ENCODE results near the gene EPC1. TPM values are rescaled to one million over a fixed set of nuclear protein-coding genes. Genes with fewer than 3 reads are reported as not detected.
"Not testable (repeated sequence)": the region's sequence is repeated elsewhere in the genome, so short reads cannot be mapped to it uniquely, and the experiment has no call there.

Gene EPC1
- total RNA-seq, 2 donors from 2014 or later, result 30.5 to 34.0 TPM

DNA sequence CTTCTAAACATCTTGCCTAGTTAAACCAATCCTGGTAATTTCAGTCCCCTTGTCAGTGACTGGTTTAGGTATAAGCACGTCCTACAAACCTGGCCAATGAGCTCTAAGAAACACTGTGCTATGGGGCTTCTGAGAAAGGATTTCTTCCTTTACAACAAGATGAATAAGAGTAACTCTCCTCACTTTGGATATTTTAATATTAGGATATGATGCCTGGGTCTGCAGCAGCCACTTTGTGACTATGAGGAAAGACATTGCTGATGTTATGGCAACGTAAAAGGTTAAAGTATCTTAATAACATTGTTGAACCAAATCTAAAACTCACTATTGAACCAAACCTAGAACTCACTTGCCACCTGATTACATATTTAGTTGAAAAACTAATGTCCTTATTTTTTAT lies 26.5 kb upstream of the EPC1 start:
- no peak for DNase-seq (ENCODE audit: low spot score)
- intact Hi-C loops (cut with DNase I), result no loop called here

DNA sequence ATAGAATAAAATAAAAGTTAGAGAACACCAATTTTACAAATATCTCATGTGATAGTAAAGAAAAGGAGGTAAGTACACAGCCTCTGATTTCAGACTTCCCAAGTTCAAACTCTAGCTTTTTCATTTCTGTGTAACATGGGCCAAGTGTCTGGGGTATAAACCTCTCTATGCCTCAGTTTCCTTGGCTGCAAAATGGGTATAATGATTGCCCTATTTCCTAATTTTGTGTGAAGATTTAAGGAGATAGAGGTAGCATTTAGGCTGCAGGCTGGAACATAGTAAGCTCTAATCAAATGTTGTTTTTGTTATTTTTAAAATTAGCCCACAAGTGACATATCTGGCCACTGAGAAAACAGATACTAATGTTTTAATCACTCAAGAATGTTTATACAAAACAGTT lies 26.1 kb upstream of the EPC1 start:
- intact Hi-C loops (cut with DNase I), result no loop called here
- no peak for DNase-seq (ENCODE audit: low spot score)

DNA sequence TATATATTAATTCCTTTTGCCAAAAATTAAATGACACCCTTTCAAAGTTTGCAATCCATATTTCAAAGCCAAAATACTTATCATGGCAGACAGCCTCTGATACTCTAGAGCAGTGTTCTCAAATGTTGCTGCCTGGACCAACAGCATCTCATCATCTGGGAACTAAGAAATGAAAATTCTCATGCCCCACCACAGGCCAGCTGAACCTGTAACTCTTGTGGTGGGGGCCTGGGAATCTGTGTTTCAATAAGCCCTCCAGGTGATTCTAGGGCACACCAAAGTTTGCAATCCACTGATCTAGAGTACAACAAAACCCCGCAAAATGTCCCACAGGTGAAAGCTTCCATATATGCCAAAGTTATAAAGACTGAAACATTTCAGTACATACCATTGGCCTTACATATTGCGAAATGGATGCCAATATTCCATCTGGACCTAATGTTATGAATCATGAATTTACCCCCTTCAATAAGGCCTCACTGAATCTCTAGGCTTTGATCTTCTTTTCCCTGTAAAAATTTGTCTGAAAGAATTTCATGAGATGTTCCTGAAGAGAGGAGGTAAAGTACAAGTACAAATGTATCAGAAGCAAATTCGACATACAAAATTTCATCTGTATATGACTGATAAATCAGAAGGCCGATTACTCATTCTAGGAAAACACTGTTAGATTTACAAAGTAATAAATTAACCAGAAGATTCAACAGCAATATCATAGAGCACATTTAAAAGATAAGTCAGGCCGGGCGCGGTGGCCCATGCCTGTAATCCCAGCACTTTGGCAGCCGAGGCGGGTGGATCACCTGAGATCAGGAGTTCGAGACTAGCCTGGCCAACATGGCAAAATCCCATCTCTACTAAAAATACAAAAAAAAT lies 25.3 kb upstream of the EPC1 start:
- intact Hi-C loops (cut with DNase I), result no loop called here
- DNase-seq (ENCODE audit: low spot score), result no peak

DNA sequence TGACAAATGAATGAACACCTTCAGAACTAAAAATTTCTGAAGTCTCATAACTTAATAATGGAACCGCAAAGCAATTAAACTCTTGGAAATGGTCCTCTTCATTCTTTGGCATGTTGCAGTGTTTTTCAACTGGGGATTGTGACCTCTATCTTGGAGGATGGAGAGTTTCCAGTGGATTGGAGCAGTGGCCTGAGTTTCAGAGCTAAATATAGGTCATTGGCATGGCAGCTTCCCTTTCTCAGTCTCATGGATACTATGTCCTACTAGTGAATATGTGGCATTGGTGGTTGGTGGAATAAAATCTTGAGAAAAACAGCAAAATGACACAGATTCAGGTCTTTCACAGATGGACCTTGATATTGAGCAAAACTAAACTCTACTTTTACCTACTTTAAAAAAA lies 24.1 kb upstream of the EPC1 start:
- no peak for DNase-seq (ENCODE audit: low spot score)
- intact Hi-C loops (cut with DNase I), result no loop called here

DNA sequence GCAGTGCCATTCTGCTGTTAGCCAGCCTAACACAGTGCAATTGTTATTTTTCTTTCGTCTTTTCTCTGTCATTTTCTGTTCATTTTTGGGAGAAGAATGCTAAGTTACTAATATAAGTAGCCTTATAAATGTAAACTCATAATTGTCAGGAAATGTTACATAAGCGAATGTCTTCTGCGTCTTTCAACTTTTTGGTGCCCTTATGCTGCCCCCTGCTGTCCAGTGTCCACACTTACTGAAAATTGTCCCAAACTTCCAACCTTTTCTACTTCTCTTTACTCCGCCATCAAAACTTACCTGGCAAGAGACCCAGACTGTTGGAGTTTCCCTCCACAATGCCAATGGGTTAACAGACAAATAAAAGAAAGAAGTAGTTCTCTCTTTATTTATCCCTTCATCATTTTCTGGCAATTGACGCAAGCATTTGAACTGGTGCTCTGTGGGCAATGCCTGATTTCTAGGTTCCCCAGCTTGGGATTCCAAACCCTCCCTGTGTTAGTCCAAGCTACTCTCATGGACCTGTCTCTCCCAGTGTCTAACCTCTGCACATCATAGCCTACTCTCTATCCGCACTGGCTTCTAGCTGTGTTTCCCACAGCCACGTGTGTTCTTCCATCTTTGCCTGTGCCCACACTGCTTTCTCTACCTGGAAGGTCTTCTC lies 21.0 kb upstream of the EPC1 start:
- intact Hi-C loops (cut with DNase I), result no loop called here
- no peak for DNase-seq (ENCODE audit: low spot score)

DNA sequence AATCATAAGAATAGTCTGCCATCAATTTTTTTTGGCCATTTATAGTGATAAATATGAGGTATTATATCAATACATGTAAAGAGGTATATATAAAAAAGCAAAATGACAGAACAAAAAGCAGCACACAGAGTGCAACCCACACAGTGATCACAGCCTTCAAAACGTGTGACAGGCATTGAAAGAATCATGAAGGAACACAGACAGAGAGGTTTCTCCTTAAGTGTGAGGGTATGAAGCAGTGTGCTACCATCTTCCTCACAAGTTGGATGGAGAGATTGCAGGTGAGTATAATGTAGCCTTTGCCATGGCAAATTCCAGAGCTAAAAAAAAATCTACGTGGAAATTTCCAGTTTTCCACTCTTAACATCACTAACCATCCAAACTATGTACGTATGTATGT lies 19.6 kb upstream of the EPC1 start:
- no peak for DNase-seq (ENCODE audit: low spot score)
- intact Hi-C loops (cut with DNase I), result no loop called here

DNA sequence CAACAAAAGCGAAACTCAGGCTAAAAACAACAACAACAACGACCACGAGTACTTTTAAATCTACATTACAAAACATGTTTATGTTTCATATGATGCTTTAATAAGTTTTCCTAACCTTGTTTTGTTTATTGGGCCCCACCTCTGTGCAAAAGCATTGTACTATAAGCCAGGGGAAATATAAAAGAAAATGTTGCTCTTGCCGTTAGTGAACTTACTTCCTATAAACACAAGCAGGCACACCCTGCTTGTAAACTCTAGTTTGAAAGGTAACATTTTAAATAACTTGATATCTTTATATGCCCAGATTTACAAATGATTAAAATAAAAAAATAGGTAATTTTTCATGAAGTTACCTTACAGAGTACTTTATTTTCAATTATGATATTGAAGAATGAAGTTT lies 19.2 kb upstream of the EPC1 start:
- DNase-seq (ENCODE audit: low spot score), result no peak
- intact Hi-C loops (cut with DNase I), result no loop called here

DNA sequence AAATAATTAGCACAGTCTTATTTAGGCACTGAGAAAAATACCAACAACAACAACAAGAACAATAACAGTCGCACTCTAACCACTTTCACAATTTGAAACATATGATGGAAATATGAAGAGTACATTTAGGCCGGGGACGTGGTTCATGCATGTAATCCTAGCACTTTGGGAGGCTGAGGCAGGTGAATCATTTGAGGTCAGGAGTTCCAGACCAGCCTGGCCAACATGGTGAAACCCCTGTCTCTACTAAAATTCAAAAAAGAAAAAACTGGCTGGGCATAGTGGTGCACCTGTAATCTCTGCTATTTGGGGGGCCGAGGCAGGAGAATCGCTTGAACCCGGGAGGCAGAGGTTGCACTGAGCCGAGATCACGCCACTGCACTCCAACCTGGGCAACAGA lies 18.4 kb upstream of the EPC1 start:
- intact Hi-C loops (cut with DNase I), result not testable (repeated sequence)

DNA sequence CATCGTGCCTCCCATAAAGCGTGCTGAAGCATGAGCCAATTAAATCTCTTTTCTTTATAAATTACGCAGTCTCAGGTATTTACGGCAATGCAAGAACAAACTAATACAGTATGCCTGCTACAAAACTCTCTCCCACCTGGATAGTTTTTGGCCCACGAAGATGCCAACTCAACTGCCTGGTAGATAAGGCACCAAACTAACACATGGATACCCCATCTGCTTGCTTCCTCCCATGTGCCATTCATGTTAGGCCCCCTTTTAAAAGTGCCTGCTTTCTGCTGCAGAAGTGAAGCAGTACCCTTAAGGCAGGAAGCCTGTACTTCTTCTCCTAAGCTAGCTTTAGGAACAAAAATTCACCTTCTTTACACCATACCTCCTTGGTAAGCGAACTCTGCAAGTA lies 15.6 kb upstream of the EPC1 start:
- DNase-seq (ENCODE audit: low spot score), result no peak
- intact Hi-C loops (cut with DNase I), result no loop called here

More for the DNA sequence above, 18.4 kb upstream of the EPC1 start:
- not testable (repeated sequence) for DNase-seq (ENCODE audit: low spot score)

DNA sequence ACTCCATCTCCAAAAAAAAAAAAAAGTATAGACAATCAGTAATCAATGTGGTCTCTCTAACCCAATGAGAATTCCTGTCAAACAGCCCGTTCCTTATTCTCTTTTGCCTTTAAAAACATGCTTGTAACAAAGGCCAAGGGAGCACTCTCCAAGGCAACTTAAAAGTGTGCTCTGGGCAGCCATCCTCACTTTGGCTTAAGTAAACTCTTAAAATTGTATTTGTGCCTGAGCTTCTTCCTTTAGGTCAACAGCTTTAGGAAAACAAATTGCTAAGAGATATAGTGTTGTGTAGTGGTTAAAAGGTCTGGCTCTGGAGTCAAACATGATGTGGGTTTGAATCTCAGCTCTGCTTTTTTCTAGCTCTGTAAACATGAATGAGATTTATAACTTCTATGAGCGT lies 13.9 kb upstream of the EPC1 start:
- intact Hi-C loops (cut with DNase I), result no loop called here
- DNase-seq (ENCODE audit: low spot score), result no peak

DNA sequence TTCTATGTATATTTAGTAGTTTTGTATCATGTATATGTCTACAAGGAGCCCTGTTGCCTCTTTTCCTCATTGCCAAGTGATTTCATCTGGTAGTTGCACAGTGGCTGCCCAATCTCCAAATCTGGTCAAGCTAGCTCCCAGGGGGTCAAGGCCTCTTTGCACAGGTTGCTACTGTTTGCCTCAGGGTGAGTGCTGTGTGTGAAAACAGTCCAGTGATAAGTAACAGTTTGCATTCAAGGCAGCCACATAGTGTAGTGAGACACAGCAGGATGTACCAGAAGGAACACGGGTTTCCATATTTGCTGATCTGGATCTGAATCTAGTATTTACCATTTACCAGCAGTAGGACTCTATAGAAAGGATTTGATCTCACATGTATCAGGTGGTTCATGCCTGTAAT lies 13.3 kb upstream of the EPC1 start:
- DNase-seq (ENCODE audit: low spot score), result no peak
- intact Hi-C loops (cut with DNase I), result no loop called here

DNA sequence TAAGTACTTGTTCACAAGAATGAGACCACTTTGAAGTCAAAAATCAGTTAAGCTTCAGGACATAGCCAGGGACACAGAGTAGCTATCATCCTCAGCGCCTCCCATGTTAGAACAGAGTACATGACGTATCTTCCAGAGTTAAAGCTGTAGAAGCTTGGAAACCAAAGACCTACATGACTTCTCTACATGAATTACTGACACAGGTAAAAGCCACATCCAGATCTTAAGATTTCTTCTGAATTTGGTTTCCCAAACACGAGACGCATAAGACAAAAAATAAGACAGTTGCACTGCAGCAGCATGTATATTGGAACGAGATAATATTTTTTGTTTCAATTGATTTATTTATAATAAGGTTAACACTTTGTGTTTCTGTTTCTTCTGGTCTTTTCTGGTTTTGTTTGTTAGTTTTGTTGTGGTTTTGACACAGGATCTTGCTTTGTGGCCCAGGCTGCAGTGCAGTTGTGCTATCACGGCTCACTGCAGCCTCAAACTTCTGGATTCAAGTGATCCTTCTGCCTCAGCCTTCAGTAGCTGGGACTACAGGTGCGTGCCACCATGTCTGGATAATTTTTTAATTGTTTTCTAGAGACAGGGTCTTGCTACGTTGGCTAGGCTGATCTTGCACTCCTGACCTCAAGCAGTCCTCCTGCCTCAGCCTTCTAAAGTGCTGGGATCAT lies 10.2 kb upstream of the EPC1 start:
- DNase-seq (ENCODE audit: low spot score), result no peak
- intact Hi-C loops (cut with DNase I), result no loop called here

DNA sequence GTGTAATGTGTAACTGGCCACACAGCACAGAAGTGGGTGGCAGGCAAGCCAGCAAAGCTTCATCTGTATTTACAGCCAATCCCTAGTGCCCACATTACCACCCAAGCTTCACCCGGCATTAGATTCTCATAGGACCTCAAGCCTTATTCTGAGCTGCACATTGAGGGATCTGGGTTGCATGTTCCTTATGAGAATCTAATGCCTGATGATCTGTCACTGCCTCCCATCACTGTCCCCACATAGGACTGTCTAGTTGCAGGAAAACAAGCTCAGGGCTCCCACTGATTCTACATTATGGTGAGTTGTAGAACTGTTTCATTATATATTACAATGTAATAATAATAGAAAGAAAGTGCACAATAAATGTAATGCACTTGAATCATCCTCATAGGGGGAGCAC lies 7.7 kb upstream of the EPC1 start:
- DNase-seq (ENCODE audit: low spot score); intact Hi-C loops (cut with DNase I): not testable (repeated sequence)

DNA sequence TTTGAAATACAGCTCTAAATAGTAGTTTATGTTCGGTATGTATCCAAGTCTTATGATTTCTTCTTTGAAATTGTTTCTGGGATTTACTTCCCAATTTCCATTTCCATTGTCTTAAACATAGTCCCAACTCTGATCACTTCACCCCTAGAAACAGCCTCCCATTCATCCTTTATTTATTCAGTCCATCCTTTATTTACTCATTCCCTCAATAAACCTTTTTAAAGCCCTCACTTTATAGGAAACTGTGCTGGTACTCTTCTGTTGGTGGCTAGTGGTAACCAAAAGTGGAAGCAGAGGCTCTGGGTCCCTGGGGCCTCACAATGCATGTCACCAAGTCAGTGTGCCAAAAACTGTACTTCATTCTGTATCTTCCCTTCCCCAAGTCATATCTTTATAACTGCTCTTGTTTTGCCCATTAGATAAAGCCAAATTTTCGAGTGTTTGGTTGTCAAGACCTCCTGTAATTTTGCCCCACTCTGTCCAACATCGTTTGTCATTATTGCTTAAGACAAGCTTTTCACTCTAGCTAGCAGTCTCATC lies 3.9 kb upstream of the EPC1 start:
- no peak for DNase-seq (ENCODE audit: low spot score)
- intact Hi-C loops (cut with DNase I), result no loop called here

DNA sequence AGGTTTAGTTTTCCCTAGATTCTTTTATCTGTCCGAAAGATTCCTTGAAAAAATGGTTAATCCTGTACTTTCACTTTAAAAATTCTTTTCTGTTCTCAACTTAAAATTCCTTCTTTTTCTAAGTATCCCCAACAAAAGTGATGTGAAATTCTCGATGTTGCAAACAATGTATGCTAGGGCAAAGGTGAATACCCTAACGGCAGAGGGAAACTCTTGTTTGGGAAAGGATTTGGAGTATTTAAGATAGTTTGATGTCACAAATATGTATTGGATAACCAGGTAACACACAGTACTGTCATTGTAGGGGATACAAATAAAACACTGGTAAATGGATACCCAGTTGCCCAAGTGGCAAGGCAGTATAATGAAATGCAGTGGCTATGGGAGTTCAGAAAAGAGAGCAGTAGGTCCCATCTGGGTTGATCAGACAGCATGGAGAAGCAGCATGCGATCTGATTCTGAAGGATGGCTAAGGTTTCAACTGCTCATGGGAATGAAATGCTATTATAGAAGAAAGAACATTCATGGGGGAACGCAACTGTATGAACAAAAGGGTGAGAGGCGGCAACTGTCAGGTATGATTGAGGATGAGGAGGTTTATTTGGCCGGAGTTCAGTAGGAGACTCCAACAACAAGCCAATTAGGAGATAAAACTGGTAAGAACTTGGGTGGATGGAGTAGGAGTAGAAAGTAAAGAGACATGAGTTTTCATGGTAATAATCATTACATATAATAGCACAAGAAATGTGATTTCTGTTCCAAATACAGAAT lies 3.2 kb upstream of the EPC1 start:
- DNase-seq (ENCODE audit: low spot score), result no peak
- intact Hi-C loops (cut with DNase I), result loop anchor here (5.0 to 10.0 kb wide), 2 partner anchors 93 to 95 kb away; no protein-coding TSS in a partner anchor

DNA sequence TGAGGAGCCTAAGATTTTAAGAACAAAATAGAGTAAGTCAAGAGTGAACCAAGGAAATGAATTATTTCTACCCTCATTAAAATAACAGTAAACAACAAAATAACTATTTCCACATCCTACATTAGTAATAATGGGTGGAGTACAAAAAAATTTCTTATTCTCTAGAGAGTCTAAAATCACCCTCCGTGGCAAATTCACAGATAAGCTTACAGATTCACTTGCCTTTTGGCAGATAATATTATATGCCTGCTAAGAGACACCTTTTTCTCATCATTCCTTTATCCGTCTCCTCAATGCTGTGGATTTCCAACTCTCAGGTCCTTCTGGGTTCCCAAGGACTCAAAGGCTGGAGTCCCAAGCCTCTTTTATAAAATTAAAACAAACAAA lies 2.2 kb upstream of the EPC1 start:
- intact Hi-C loops (cut with DNase I), result loop anchor here (5.0 to 10.0 kb wide), 2 partner anchors 92 to 94 kb away; no protein-coding TSS in a partner anchor
- no peak for DNase-seq (ENCODE audit: low spot score)

DNA sequence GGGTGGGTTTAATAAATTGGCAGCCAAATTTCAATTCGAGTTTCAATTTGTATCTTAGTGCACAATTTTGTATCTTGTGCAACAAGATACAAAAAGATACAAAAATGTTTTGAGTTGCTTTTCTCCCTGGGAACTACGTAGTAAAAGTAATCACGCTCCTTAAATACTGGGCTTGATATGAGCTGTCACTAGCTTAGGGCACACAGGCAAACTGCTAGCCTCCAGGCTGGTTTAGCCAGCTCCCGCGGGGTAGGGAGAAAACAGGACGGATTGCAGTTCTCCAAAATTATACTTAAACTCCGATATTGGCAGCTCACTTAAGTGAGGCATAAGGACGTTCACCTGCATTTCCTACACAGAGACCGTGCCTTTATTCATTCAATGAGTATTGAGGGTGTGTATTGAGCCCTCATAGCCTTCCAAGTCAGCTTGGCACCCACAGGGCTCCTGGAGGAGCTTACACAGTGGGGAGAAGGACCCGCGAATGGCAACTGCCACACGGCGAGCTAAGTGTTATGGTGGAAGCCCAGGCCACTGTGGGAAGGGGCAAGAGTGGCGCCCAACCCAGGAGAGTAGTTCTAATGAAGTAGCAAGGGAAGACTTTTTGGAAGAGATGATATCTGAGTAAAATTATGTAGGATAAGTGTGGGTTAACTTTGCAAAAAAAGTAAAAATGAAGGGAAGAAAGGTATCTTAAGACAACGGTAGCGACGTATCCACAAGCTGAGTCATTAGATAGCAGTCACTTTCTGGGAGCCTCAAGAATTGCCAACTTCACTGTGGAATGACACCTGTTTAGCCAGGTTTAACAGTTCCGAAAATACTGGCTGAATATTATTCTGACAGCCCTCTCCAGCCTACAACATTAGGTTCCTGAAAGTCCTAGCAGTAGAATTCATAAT lies 1.6 kb upstream of the EPC1 start:
- DNase-seq (ENCODE audit: low spot score), result no peak
- intact Hi-C loops (cut with DNase I), result loop anchor here (5.0 to 10.0 kb wide), 2 partner anchors 91 to 94 kb away; no protein-coding TSS in a partner anchor

DNA sequence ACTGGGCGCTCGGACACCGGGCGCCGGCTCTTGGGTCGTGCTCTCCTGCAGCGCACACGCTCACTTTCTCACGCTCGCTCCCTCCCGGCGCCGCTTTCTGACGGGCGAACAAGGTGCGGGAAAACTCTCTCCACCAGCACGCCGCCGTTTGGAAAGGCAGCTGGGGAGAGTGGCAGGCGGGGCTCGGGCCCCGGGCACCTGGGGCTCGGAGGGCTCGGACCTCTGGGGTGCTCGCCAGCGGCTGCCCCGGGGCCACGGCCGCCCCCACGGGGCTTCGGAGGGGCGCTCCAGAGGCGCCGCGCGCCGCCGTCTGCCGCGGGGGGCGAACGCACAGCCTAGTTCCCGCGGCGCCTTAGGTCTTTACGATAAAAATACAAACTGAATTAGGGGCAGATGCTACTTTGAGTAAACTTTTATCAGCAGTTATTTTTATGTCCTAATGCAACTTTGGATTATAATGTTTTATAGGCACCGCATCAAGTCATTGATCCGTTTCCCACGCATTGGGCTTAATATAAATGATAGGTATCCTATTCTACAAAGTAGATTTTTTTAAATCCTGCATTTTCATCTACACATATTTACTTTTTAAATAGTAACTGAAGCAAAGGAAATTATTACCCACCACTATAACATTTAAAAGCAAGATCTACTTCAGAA lies 535 bp upstream of the EPC1 start:
- intact Hi-C loops (cut with DNase I), result loop anchor here (5.0 to 10.0 kb wide), 2 partner anchors 90 to 93 kb away; no protein-coding TSS in a partner anchor
- no peak for DNase-seq (ENCODE audit: low spot score)
